H1 (cell line): ENCODE measurements around the gene SCN1B. TPM values are rescaled to one million over a fixed set of nuclear protein-coding genes. Genes with fewer than 3 reads are reported as not detected.

Source experiments
- CTCF ChIA-PET: fragments of 300-600 bp; sonication (Branson Sonifier 250); formaldehyde crosslinking; loops from one replicate; lab custom pipeline; 2021; ENCODE audit not compliant: partially characterized antibody; lab: Charles Lee
- POLR2A ChIA-PET: fragments of 300-600 bp; sonication (Branson Sonifier 250); formaldehyde crosslinking; loops from one replicate; lab custom pipeline; 2021; ENCODE audit warnings: inconsistent platforms; ENCODE audit not compliant: partially characterized antibody; lab: Charles Lee
- DNase-seq, 2 experiments: peaks; one replicate each; pipeline versions ENCODE4 v3.0.0 to v3.0.0-alpha.2; 2010 to 2022; ENCODE audit warnings: low spot score in 2 of 2, low read depth in 1 of 2, mixed read lengths in 1 of 2
- FAIRE-seq: peaks from 2 replicates; lab custom pipeline; 2011; peaks lifted over from hg19 to GRCh38; lab: Jason Lieb, UNC
- H2AFZ ChIP-seq: 2 replicates; pipeline ENCODE4 v1.8.1; 2012; ENCODE audit warnings: low read length, inconsistent platforms
- H2AK5ac ChIP-seq: 2 replicates; pipeline ENCODE4 v1.6.1; 2013; ENCODE audit warnings: low read depth, low read length
- H2BK120ac ChIP-seq: replicated peaks from 2 replicates; pipeline ENCODE3; 2013; ENCODE audit warnings: low read depth, low read length, inconsistent platforms
- H2BK12ac ChIP-seq: 2 replicates; pipeline ENCODE4 v1.6.1; 2013; ENCODE audit warnings: low read depth, low read length
- H2BK15ac ChIP-seq: 2 replicates; pipeline ENCODE4 v1.6.1; 2013; ENCODE audit warnings: low read length
- H2BK20ac ChIP-seq: 2 replicates; pipeline ENCODE4 v1.6.1; 2013; ENCODE audit warnings: low read length
- H2BK5ac ChIP-seq: 2 replicates; pipeline ENCODE4 v1.6.1; 2013; ENCODE audit warnings: low read depth, low read length
- H3K14ac ChIP-seq: 2 replicates; pipeline ENCODE4 v1.6.1; 2013; ENCODE audit warnings: inconsistent platforms; ENCODE audit not compliant: insufficient read length
- H3K18ac ChIP-seq: 2 replicates; pipeline ENCODE4 v1.6.1; 2013; ENCODE audit warnings: low read length; ENCODE audit errors: extremely low read depth
- H3K23ac ChIP-seq: 2 replicates; pipeline ENCODE4 v1.6.1; 2013; ENCODE audit warnings: inconsistent platforms; ENCODE audit not compliant: insufficient read length
- H3K23me2 ChIP-seq: 2 replicates; pipeline ENCODE4 v1.6.1; 2013; ENCODE audit warnings: low read depth, low read length
- H3K27ac ChIP-seq: 2 replicates; pipeline ENCODE4 v1.6.1; 2011; ENCODE audit warnings: low read depth, low read length, inconsistent platforms
- H3K27me3 ChIP-seq, 4 experiments: replicated peaks in 1 of 4; 1 replicate in 1 of 4; 2 replicates in 3 of 4; pipeline versions ENCODE4 v1.6.1 to v1.8.1; 2011 to 2013; ENCODE audit warnings: low read length in 3 of 4, mild to moderate bottlenecking in 3 of 4, inconsistent platforms in 2 of 4, mixed read lengths in 2 of 4, moderate library complexity in 1 of 4; ENCODE audit not compliant: control insufficient read depth in 3 of 4, insufficient read depth in 3 of 4; ENCODE audit errors: extremely low read depth in 1 of 4
- H3K36me3 ChIP-seq, 4 experiments: 2 replicates each; pipeline versions ENCODE4 v1.6.1 to v1.8.1; 2011 to 2013; ENCODE audit warnings: mild to moderate bottlenecking in 4 of 4, low read length in 3 of 4, moderate library complexity in 2 of 4, control low read depth in 1 of 4, inconsistent platforms in 1 of 4; ENCODE audit not compliant: insufficient read depth in 4 of 4, control insufficient read depth in 2 of 4
- H3K4ac ChIP-seq: replicated peaks from 2 replicates; pipeline ENCODE3; 2013; ENCODE audit warnings: low read length, low read depth, mixed read lengths, inconsistent platforms; ENCODE audit not compliant: insufficient read length
- H3K4me1 ChIP-seq, 4 experiments: replicated peaks in 1 of 4; 1 replicate in 1 of 4; 2 replicates in 3 of 4; pipeline versions ENCODE4 v1.6.1 to v1.8.1; 2011 to 2013; ENCODE audit warnings: low read length in 3 of 4, inconsistent platforms in 2 of 4, mixed read lengths in 1 of 4; ENCODE audit not compliant: insufficient read depth in 4 of 4, control insufficient read depth in 3 of 4
- H3K4me2 ChIP-seq, 2 experiments: 2 replicates each; pipeline versions ENCODE4 v1.6.1 to v1.8.1; 2011 to 2013; ENCODE audit warnings: low read depth in 2 of 2, low read length in 2 of 2, control low read depth in 1 of 2, inconsistent platforms in 1 of 2, mild to moderate bottlenecking in 1 of 2; ENCODE audit not compliant: insufficient read depth in 1 of 2
- H3K4me3 ChIP-seq, 4 experiments: fragments of 200-600, 300-600 bp in 1 of 4; sonication (generic), shearing (Covaris generic), sonication (Bioruptor Twin) in 1 of 4; 2 replicates each; pipeline versions ENCODE4 v1.5.1 to v1.8.1; 2011 to 2016; ENCODE audit warnings: low read length in 4 of 4, low read depth in 3 of 4, control low read depth in 2 of 4, inconsistent platforms in 2 of 4, mild to moderate bottlenecking in 2 of 4, mixed read lengths in 1 of 4, moderate library complexity in 1 of 4; ENCODE audit not compliant: insufficient read depth in 2 of 4; ENCODE audit errors: extremely low read depth in 1 of 4
- H3K56ac ChIP-seq: replicated peaks from 2 replicates; pipeline ENCODE3; 2013; ENCODE audit warnings: low read depth, mild to moderate bottlenecking, mixed read lengths, low read length, inconsistent platforms; ENCODE audit not compliant: insufficient read length
- H3K79me1 ChIP-seq: 2 replicates; pipeline ENCODE4 v1.6.1; 2013; ENCODE audit warnings: low read depth, low read length, control low read depth
- H3K79me2 ChIP-seq, 2 experiments: 2 replicates each; pipeline versions ENCODE4 v1.6.1 to v1.8.1; 2012 to 2013; ENCODE audit warnings: low read length in 2 of 2, mild to moderate bottlenecking in 2 of 2, inconsistent platforms in 1 of 2; ENCODE audit not compliant: insufficient read depth in 2 of 2, control insufficient read depth in 1 of 2
- H3K9ac ChIP-seq, 4 experiments: replicated peaks in 1 of 4; 1 replicate in 1 of 4; 2 replicates in 3 of 4; pipeline versions ENCODE4 v1.6.1 to v1.8.1; 2011 to 2013; ENCODE audit warnings: low read depth in 3 of 4, low read length in 3 of 4, control low read depth in 2 of 4, mild to moderate bottlenecking in 2 of 4, moderate library complexity in 2 of 4, inconsistent platforms in 1 of 4; ENCODE audit errors: extremely low read depth in 1 of 4
- H3K9me3 ChIP-seq, 2 experiments: 2 replicates each; pipeline versions ENCODE4 v1.6.1 to v1.8.1; 2012 to 2013; ENCODE audit warnings: mild to moderate bottlenecking in 2 of 2, moderate library complexity in 2 of 2, control low read depth in 1 of 2, inconsistent platforms in 1 of 2, low read depth in 1 of 2, low read length in 1 of 2, mixed read lengths in 1 of 2; ENCODE audit not compliant: insufficient read depth in 2 of 2
- H4K20me1 ChIP-seq, 2 experiments: replicated peaks in 1 of 2; 2 replicates each; pipeline versions ENCODE3 to v1.8.1; 2011 to 2013; ENCODE audit warnings: inconsistent platforms in 2 of 2, low read length in 2 of 2, mild to moderate bottlenecking in 1 of 2; ENCODE audit not compliant: insufficient read depth in 2 of 2, control insufficient read depth in 1 of 2
- H4K5ac ChIP-seq: 2 replicates; pipeline ENCODE4 v1.6.1; 2013; ENCODE audit warnings: low read length, low read depth, mixed read lengths, inconsistent platforms; ENCODE audit not compliant: insufficient read length
- H4K8ac ChIP-seq: 2 replicates; pipeline ENCODE4 v1.8.0; 2013; ENCODE audit warnings: mild to moderate bottlenecking, moderate library complexity, low read length, inconsistent platforms; ENCODE audit not compliant: insufficient read depth; ENCODE audit errors: extremely low read depth
- H4K91ac ChIP-seq: replicated peaks from 2 replicates; pipeline ENCODE3; 2013; ENCODE audit warnings: low read length, mixed read lengths, inconsistent platforms; ENCODE audit not compliant: insufficient read length
- ASH2L ChIP-seq: fragments of 200-600, 300-600 bp; sonication (generic); IDR thresholded peaks from one replicate; pipeline ENCODE4 v1.7.1; 2017; ENCODE audit warnings: low read length
- CHD2 ChIP-seq: IDR thresholded peaks from 2 replicates; pipeline ENCODE4 v1.6.1; 2012; ENCODE audit warnings: low read length, improper control_type of control experiment
- CTBP2 ChIP-seq: IDR thresholded peaks from 2 replicates; pipeline ENCODE4 v1.7.0; 2011; ENCODE audit warnings: borderline replicate concordance, mild to moderate bottlenecking, moderate library complexity, mixed read lengths, low read length; ENCODE audit not compliant: insufficient read depth, insufficient read length
- EZH2 ChIP-seq: fragments of 200-600 bp; sonication (generic); IDR thresholded peaks from 2 replicates; pipeline ENCODE4 v1.7.1; 2012; ENCODE audit warnings: low read depth, mild to moderate bottlenecking, moderate library complexity, low read length, inconsistent platforms; ENCODE audit not compliant: severe bottlenecking
- MAFK ChIP-seq: IDR thresholded peaks from 2 replicates; pipeline ENCODE4 v1.6.1; 2012; ENCODE audit warnings: low read depth, mild to moderate bottlenecking, improper control_type of control experiment, low read length
- MAX ChIP-seq: IDR thresholded peaks from 2 replicates; pipeline ENCODE4 v1.6.1; 2012; ENCODE audit warnings: inconsistent platforms
- NRF1 ChIP-seq: IDR thresholded peaks from 2 replicates; pipeline ENCODE4 v1.6.1; 2011; ENCODE audit warnings: mild to moderate bottlenecking, low read depth, low read length, improper control_type of control experiment
- PHF8 ChIP-seq: fragments of 200-600 bp; sonication (generic); conservative IDR thresholded peaks from 2 replicates; pipeline ENCODE4 v1.7.1; 2012; ENCODE audit warnings: low read depth, mild to moderate bottlenecking, inconsistent platforms, low read length, moderate library complexity
- RNF2 ChIP-seq: fragments of 200-900, 300-1000 bp; sonication (generic); IDR thresholded peaks from 2 replicates; pipeline ENCODE4 v1.7.1; 2016; ENCODE audit warnings: borderline replicate concordance, low read depth, mild to moderate bottlenecking, antibody characterized with exemption, low read length; ENCODE audit not compliant: poor library complexity, severe bottlenecking; ENCODE audit errors: missing control alignments
- SIN3A ChIP-seq, 2 experiments: IDR thresholded peaks in 1 of 2; conservative IDR thresholded peaks in 1 of 2; 2 replicates each; pipeline ENCODE4 v1.6.1; 2011 to 2012; ENCODE audit warnings: low read length in 2 of 2, improper control_type of control experiment in 1 of 2, low read depth in 1 of 2, mild to moderate bottlenecking in 1 of 2
- SP4 ChIP-seq: IDR thresholded peaks from 2 replicates; pipeline ENCODE4 v1.6.1; 2012; ENCODE audit warnings: low read length, inconsistent platforms
- SUZ12 ChIP-seq: fragments of 200-600 bp; sonication (generic); IDR thresholded peaks from 2 replicates; pipeline ENCODE4 v1.6.1; 2012; ENCODE audit warnings: mild to moderate bottlenecking, inconsistent platforms, low read length, moderate library complexity, mixed read lengths
- TCF12 ChIP-seq: IDR thresholded peaks from 2 replicates; pipeline ENCODE4 v1.6.1; 2011; ENCODE audit warnings: low read depth, mild to moderate bottlenecking, low read length
- WGBS, 2 experiments: shearing (Covaris generic) in 1 of 2; methylation state at CpG; one replicate each; pipeline versions ENCODE4 v1.1.6 to v1.1.7; 2013 to 2015; ENCODE audit warnings: low lambda C conversion rate in 2 of 2, mixed read lengths in 2 of 2, inconsistent platforms in 1 of 2, low coverage in 1 of 2, missing lambda C conversion rate in 1 of 2; ENCODE audit not compliant: insufficient replicate concordance in 2 of 2, insufficient coverage in 1 of 2, insufficient read length in 1 of 2; ENCODE audit errors: extremely low coverage in 1 of 2, missing lambda C conversion rate in 1 of 2; 5-methylcytosine and 5-hydroxymethylcytosine counted together
- polyA plus RNA-seq, 7 experiments: library from polyadenylated mRNA; depleted of rRNA in 3 of 7; stranded (reverse) in 5 of 7; unstranded in 2 of 7; fragments of >200 nt in 5 of 7; fragments of 200-250 nt in 2 of 7; gene quantifications; 1 replicate in 5 of 7; 2 replicates in 1 of 7; 4 replicates in 1 of 7; pipeline versions ENCODE4 v1.2.1 to v1.2.3, GENCODE V29; 2011 to 2013; ENCODE audit warnings: missing spikeins in 2 of 7, mixed read lengths in 2 of 7
- total RNA-seq: library from RNA; stranded (reverse); fragmentation: NEBNext Ultra II Directional; extraction: Animal tissue kit (Norgen Biotek cat#: 25700); gene quantifications from 2 replicates; pipeline ENCODE4 v1.2.1, GENCODE V29; 2021

Gene SCN1B
- total and polyA plus RNA-seq, 2 of the 8 experiments (the other 6 are each of a cell fraction or from before 2014, with no cell fraction given) = 3.1 to 3.5 TPM

GRCh38 chr19:35022460-35022859, 7.8 kb upstream of the SCN1B start:
- H3K4me3 ChIP-seq = no peak overlapping the region
- no peak overlapping the region for H2BK12ac ChIP-seq
- no peak overlapping the region for H3K18ac ChIP-seq
- no peak overlapping the region for H4K8ac ChIP-seq
- H3K23ac ChIP-seq = no peak overlapping the region
- H4K5ac ChIP-seq = no peak overlapping the region
- no peaks in the 10 kb centered on the region for H3K79me1 ChIP-seq
- no peak overlapping the region for H3K27ac ChIP-seq
- ChIA-PET CTCF (interaction anchor here (0.9 to 2.2 kb wide), 4 partner anchors 9 to 21 kb away, joined by 3 to 13 read pairs (median 4); no protein-coding TSS in a partner anchor), POLR2A (interaction anchor here (1.0 to 24.8 kb wide), 5 partner anchors 9 to 33 kb away, joined by 3 to 366 read pairs (median 4); partner anchors contain the start of gene GRAMD1A)
- H3K27me3 ChIP-seq = no peaks in the 10 kb centered on the region
- H3K4ac ChIP-seq = no peak overlapping the region
- no peak overlapping the region for H2AFZ ChIP-seq
- H3K23me2 ChIP-seq = no peaks in the 10 kb centered on the region
- no peaks in the 10 kb centered on the region for H3K9me3 ChIP-seq
- TF ChIP-seq MAX (no peak), CTBP2 (no peak), EZH2 (no peak), NRF1 (no peak), ASH2L (no peak), SUZ12 (no peak), TCF12 (no peak), CHD2 (no peak), RNF2 (no peak), MAFK (no peak), SP4 (no peak), SIN3A (conservative IDR thresholded peaks at IDR 0.05 in 1 of 2, IDR thresholded peaks at IDR 0.05 in 1 of 2; ENCODE audit: low read depth in 1 of 2, low read length in 2 of 2) (no peak), PHF8 (no peak)
- no peak overlapping the region for H3K4me2 ChIP-seq
- H3K79me2 ChIP-seq = no peaks in the 10 kb centered on the region
- H2BK5ac ChIP-seq = no peak overlapping the region
- H4K91ac ChIP-seq = no peak overlapping the region
- no peak overlapping the region for H3K56ac ChIP-seq
- 87% methylated on average over 11 of the region's 14 CpGs; no CpG with 5 or more reads in 1 of the 2 experiments for WGBS, 2 experiments
- H3K4me1 ChIP-seq = no peaks in the 10 kb centered on the region
- no peak overlapping the region for H3K14ac ChIP-seq
- FAIRE-seq (no peak), DNase-seq (no peak)
- no peak overlapping the region for H2BK120ac ChIP-seq
- no peak overlapping the region for H2BK15ac ChIP-seq
- H3K9ac ChIP-seq = no peak overlapping the region
- no peak overlapping the region for H2AK5ac ChIP-seq
- peaks cover 6 to 26% of the 10 kb centered on the region in 2 experiments for H4K20me1 ChIP-seq
- H2BK20ac ChIP-seq = no peak overlapping the region
- peaks cover 49 to 93% (median 81%) of the 10 kb centered on the region in 4 experiments for H3K36me3 ChIP-seq
